GM12872 (cell line): ENCODE results near the gene MSMO1.

Source experiments
- TF ChIP-seq, protein P1 (sequence below): IDR thresholded peaks from 3 replicates; pipeline ENCODE4 v1.5.1; 2011; ENCODE audit warnings: low read depth, mild to moderate bottlenecking, low read length, moderate library complexity; ENCODE audit not compliant: insufficient read depth

The MSMO1 gene

DNA sequence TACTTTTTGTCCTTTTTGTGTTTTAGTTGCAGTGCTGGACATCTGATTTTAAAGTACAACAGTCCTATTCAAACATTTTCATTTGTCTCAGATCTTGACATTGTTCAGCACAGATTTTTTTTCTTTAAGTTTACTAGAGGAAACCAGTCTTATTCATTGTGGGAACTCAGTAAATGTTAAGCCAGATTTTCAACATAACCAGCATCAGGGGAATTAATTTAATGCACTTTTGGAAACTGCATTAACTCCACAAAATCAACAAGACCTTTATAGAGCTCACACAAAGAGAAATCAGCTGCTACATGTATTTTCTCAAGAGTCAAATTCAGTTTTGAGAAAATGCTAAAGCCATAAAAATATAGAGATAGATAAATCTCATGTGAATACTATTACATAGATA, 61.3 kb downstream of the MSMO1 start:
- TF ChIP-seq, protein P1, sequence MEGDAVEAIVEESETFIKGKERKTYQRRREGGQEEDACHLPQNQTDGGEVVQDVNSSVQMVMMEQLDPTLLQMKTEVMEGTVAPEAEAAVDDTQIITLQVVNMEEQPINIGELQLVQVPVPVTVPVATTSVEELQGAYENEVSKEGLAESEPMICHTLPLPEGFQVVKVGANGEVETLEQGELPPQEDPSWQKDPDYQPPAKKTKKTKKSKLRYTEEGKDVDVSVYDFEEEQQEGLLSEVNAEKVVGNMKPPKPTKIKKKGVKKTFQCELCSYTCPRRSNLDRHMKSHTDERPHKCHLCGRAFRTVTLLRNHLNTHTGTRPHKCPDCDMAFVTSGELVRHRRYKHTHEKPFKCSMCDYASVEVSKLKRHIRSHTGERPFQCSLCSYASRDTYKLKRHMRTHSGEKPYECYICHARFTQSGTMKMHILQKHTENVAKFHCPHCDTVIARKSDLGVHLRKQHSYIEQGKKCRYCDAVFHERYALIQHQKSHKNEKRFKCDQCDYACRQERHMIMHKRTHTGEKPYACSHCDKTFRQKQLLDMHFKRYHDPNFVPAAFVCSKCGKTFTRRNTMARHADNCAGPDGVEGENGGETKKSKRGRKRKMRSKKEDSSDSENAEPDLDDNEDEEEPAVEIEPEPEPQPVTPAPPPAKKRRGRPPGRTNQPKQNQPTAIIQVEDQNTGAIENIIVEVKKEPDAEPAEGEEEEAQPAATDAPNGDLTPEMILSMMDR = no peak
